ENCODE results near the gene TMEM213.

GRCh38 chr7:138750901-138751464, 46.8 kb upstream of the TMEM213 start:
- TF ChIP-seq, protein P1, sequence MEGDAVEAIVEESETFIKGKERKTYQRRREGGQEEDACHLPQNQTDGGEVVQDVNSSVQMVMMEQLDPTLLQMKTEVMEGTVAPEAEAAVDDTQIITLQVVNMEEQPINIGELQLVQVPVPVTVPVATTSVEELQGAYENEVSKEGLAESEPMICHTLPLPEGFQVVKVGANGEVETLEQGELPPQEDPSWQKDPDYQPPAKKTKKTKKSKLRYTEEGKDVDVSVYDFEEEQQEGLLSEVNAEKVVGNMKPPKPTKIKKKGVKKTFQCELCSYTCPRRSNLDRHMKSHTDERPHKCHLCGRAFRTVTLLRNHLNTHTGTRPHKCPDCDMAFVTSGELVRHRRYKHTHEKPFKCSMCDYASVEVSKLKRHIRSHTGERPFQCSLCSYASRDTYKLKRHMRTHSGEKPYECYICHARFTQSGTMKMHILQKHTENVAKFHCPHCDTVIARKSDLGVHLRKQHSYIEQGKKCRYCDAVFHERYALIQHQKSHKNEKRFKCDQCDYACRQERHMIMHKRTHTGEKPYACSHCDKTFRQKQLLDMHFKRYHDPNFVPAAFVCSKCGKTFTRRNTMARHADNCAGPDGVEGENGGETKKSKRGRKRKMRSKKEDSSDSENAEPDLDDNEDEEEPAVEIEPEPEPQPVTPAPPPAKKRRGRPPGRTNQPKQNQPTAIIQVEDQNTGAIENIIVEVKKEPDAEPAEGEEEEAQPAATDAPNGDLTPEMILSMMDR (conservative IDR thresholded peaks at IDR 0.05) = no peak
- no peak for TF ChIP-seq EZH2 (IDR thresholded peaks at IDR 0.05; ENCODE audit: low read depth)
